OCI-LY3 (cell line): Measurements from ENCODE around the gene SYS1.

ENCODE experiments used
- EZH2phosphoT487 ChIP-seq: fragments of 200-600 bp; shearing (Covaris generic); IDR thresholded peaks from 2 replicates; pipeline ENCODE4 v1.6.1; 2018; ENCODE audit warnings: antibody characterized with exemption, mixed run types, low read depth
- TF ChIP-seq, protein P1 (sequence below): fragments of 200-600, 300-600 bp; sonication (generic); IDR thresholded peaks from 2 replicates; pipeline ENCODE4 v1.5.1; 2014; ENCODE audit warnings: antibody characterized with exemption, low read length, low read depth

- TF ChIP-seq, protein P1, sequence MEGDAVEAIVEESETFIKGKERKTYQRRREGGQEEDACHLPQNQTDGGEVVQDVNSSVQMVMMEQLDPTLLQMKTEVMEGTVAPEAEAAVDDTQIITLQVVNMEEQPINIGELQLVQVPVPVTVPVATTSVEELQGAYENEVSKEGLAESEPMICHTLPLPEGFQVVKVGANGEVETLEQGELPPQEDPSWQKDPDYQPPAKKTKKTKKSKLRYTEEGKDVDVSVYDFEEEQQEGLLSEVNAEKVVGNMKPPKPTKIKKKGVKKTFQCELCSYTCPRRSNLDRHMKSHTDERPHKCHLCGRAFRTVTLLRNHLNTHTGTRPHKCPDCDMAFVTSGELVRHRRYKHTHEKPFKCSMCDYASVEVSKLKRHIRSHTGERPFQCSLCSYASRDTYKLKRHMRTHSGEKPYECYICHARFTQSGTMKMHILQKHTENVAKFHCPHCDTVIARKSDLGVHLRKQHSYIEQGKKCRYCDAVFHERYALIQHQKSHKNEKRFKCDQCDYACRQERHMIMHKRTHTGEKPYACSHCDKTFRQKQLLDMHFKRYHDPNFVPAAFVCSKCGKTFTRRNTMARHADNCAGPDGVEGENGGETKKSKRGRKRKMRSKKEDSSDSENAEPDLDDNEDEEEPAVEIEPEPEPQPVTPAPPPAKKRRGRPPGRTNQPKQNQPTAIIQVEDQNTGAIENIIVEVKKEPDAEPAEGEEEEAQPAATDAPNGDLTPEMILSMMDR, result no peak
- no peak for TF ChIP-seq EZH2phosphoT487
Observed at GRCh38 chr20:45336530-45337366, 26.2 kb upstream of the SYS1 start.
